AG09309 (cell line): Measurements from ENCODE around the gene ZBTB17.

ENCODE experiments used
- DNase-seq: peaks from one replicate; pipeline ENCODE4 v3.0.0-alpha.2; 2010; ENCODE audit warnings: low read depth
- H3K4me3 ChIP-seq: 2 replicates; pipeline ENCODE4 v1.5.1; 2011; ENCODE audit warnings: mild to moderate bottlenecking, low read depth, low read length, moderate library complexity; ENCODE audit not compliant: control insufficient read depth
- TF ChIP-seq, protein P1 (sequence below): IDR thresholded peaks from 2 replicates; pipeline ENCODE4 v1.5.1; 2011; ENCODE audit warnings: mild to moderate bottlenecking, low read depth, low read length, inconsistent platforms; ENCODE audit not compliant: insufficient read depth, control insufficient read depth; ENCODE audit errors: missing control alignments

ZBTB17 gene

DNA sequence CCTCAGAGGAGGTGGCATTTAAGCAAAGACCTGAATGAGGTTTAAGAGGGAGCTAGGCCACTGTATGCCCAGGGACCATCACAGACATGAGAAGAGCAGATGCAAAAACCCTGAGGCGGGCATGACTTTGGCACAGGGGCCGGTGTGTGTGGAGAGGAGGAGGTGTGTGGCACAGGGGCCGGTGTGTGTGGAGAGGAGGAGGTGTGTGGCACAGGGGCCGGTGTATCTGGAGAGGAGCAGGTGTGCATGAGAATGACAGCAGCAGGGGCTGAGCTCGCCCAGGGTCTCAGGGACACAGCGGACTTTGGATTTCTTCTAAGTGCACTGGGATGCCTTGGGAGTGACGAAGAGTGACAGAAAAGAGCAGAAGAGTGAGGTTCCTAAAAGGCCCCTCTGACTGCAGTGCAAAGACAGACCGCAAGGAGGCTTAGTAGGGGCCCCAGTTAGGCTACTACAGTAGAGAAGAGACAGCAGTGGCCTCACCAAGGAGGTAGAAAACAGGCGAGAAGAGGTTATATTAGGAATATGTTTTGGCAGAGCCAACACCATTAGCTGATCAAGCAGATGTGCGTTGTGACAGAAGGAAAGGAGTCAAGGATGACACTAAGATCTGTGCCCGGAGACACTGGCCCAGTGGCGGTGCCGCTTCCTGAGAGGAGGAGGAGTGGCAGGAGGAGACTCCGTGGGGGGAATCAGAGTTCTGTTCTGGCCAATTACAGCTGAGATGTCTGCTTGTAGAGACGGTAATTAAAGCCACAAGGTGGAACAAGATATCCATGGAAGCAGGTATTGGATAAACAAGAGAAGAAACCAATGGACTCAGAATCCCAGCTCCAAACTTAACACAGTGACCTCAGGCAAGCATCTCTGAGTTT is 18.4 kb downstream of the ZBTB17 start:
- DNase-seq: no peak
- TF ChIP-seq, protein P1, sequence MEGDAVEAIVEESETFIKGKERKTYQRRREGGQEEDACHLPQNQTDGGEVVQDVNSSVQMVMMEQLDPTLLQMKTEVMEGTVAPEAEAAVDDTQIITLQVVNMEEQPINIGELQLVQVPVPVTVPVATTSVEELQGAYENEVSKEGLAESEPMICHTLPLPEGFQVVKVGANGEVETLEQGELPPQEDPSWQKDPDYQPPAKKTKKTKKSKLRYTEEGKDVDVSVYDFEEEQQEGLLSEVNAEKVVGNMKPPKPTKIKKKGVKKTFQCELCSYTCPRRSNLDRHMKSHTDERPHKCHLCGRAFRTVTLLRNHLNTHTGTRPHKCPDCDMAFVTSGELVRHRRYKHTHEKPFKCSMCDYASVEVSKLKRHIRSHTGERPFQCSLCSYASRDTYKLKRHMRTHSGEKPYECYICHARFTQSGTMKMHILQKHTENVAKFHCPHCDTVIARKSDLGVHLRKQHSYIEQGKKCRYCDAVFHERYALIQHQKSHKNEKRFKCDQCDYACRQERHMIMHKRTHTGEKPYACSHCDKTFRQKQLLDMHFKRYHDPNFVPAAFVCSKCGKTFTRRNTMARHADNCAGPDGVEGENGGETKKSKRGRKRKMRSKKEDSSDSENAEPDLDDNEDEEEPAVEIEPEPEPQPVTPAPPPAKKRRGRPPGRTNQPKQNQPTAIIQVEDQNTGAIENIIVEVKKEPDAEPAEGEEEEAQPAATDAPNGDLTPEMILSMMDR: no peak
- no peak overlapping the region for H3K4me3 ChIP-seq

GRCh38 chr1:15956150-15956549 is 19.8 kb downstream of the ZBTB17 start:
- no peak overlapping the region for H3K4me3 ChIP-seq
- no peak for DNase-seq
- TF ChIP-seq, protein P1: no peak

DNA sequence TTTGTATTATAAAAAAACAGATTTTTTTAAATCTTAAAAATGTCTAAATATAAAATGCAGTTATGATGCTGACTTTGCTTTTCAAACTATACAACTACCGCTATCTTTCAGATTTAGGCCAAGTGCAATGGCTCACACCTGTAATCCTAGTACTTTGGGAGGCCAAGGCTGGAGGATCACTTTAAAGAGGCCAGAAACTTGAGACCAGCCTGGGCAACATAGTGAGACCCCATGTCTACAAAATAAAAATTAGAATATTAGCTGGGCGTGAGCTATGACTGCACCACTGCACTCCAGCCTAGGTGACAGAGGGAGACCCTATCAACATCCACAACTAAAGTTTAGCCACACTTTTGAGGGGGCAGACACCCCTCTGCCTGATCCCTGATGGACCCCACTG is 20.3 kb downstream of the ZBTB17 start:
- TF ChIP-seq, protein P1: no peak
- no peak overlapping the region for H3K4me3 ChIP-seq
- no peak for DNase-seq

- no peak overlapping the region for H3K4me3 ChIP-seq
- no peak for DNase-seq
- TF ChIP-seq, protein P1: no peak
These were observed 21.6 kb downstream of the ZBTB17 start for GRCh38 chr1:15954316-15954715.

DNA sequence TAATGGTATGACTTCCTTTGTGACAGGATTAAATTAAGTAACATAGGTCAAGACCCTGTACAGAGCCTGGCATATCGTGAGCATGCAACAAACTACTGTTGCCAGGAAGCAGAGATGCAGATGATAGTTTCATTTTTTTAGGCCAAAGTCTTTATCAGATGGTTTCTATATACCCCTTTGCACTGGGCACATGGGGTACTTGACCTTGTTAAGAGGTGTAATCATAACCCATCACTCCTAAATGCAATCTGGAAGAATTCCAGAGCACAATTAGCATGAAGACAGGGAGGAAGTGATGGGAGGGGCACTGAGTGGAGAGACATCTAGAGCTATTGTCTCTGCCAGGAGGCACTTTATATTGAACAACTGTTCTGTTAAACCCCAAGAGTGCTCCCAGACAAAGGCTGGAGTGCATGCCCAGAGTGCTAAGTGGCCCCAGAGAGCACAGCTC is 22.1 kb downstream of the ZBTB17 start:
- no peak for DNase-seq
- H3K4me3 ChIP-seq: no peak overlapping the region
- TF ChIP-seq, protein P1: no peak

GRCh38 chr1:15953294-15953771 is 22.6 kb downstream of the ZBTB17 start:
- no peak overlapping the region for H3K4me3 ChIP-seq

More at GRCh38 chr1:15953294-15953771, 22.6 kb downstream of the ZBTB17 start:
- TF ChIP-seq, protein P1: no peak
- no peak for DNase-seq
